Kidney (tissue), 14 donors: Measurements from ENCODE around the gene ZNF627. TPM values are rescaled to one million over a fixed set of nuclear protein-coding genes. Genes with fewer than 3 reads are reported as not detected.
"Not testable (repeated sequence)": the region's sequence is repeated elsewhere in the genome, so short reads cannot be mapped to it uniquely, and the experiment has no call there.

Source experiments
- DNase-seq, 5 donors: peaks; one replicate each; pipeline ENCODE4 v3.0.0-alpha.2; 2013 to 2020
- FAIRE-seq: peaks from 2 replicates; lab custom pipeline; 2012; peaks lifted over from hg19 to GRCh38; lab: Jason Lieb, UNC
- H3K27ac ChIP-seq, 2 donors: one replicate each; pipeline ENCODE4 v1.7.0; 2013; ENCODE audit warnings: low read depth in 2 of 2, low read length in 2 of 2, inconsistent platforms in 1 of 2
- H3K27me3 ChIP-seq: one replicate; pipeline ENCODE4 v1.7.1; 2013; ENCODE audit warnings: low read length, inconsistent platforms; ENCODE audit not compliant: control insufficient read depth, insufficient read depth
- H3K36me3 ChIP-seq, 3 donors: one replicate each; pipeline versions ENCODE4 v1.7.0 to v1.7.1; 2013; ENCODE audit warnings: low read length in 3 of 3, control low read depth in 1 of 3, inconsistent platforms in 1 of 3; ENCODE audit not compliant: insufficient read depth in 3 of 3, control insufficient read depth in 2 of 3
- H3K4me1 ChIP-seq, 3 donors: one replicate each; pipeline versions ENCODE4 v1.7.0 to v1.7.1; 2013; ENCODE audit warnings: low read length in 3 of 3, inconsistent platforms in 1 of 3, low read depth in 1 of 3; ENCODE audit not compliant: control insufficient read depth in 2 of 3, insufficient read depth in 2 of 3
- H3K4me3 ChIP-seq, 3 donors: one replicate each; pipeline versions ENCODE4 v1.7.0 to v1.8.1; 2013; ENCODE audit warnings: low read length in 3 of 3, control low read depth in 1 of 3, inconsistent platforms in 1 of 3
- H3K9ac ChIP-seq, 3 donors: one replicate each; pipeline versions ENCODE4 v1.7.0 to v1.7.1; 2013; ENCODE audit warnings: low read length in 3 of 3, control low read depth in 1 of 3, inconsistent platforms in 1 of 3
- H3K9me3 ChIP-seq, 3 donors: one replicate each; pipeline versions ENCODE4 v1.7.0 to v1.7.1; 2013; ENCODE audit warnings: low read length in 3 of 3, control low read depth in 1 of 3, inconsistent platforms in 1 of 3; ENCODE audit not compliant: control insufficient read depth in 2 of 3, insufficient read depth in 1 of 3
- intact Hi-C: fragments of 100-400 bp; cut with DNase I; formaldehyde crosslinking; loops from one replicate; pipeline ENCODE4 v1.11.1; 2022
- polyA plus RNA-seq: library from polyadenylated mRNA; stranded (reverse); fragments of 350-450 nt; fragmentation: Illumina TruSeq; extraction: RNeasy Lipid Tissue Mini Kit (QIAGEN cat#74804); gene quantifications from one replicate; pipeline ENCODE4 v1.2.3, GENCODE V29; 2014; ENCODE audit warnings: low read depth, low replicate concordance; ENCODE audit not compliant: insufficient read depth
- total RNA-seq: library from RNA; stranded (reverse); fragmentation: NEBNext Ultra II Directional; extraction: Animal tissue kit (Norgen Biotek cat#: 25700); gene quantifications from one replicate; pipeline ENCODE4 v1.2.1, GENCODE V29; 2021
- TF ChIP-seq, protein P1 (sequence below): IDR thresholded peaks from 3 replicates; pipeline ENCODE4 v1.5.1; 2012; ENCODE audit warnings: mild to moderate bottlenecking, moderate library complexity, borderline replicate concordance; ENCODE audit not compliant: insufficient read depth; ENCODE audit errors: extremely low read depth
- donor health status: control.
- donor health status: control.
- donor health status: control.
- donor health status: control.
- donor health status: control.
- donor health status: DM: yes; HTN: yes; CAD: no.
- donor health status: Normal renal cell carcinoma (clear cell type).

Gene ZNF627
- total and polyA plus RNA-seq, 2 donors from 2014 or later: 8.4 to 20.8 TPM

DNA sequence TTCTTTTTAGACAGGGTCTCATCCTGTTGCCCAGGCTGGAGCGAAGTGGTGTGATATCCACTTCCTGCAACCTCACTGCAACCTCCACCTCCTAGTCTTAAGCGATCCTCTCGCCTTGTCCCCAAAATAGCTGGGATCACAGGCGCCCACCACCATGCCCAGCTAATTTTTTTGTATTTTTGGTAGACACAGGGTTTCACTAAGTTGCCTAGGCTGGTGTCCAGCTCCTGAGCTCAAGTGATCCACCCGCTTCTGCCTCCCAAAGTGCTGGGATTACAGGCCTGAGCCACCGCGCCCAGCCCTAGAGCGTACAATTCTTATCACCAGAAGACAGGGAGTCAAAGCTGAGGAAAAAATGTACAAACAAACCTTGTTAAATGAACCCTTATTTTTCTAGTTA is 33.8 kb upstream of the ZNF627 start:
- DNase-seq (no peak), FAIRE-seq (no peak)
- intact Hi-C loops: no loop called here
- H3K4me3 ChIP-seq: no peak overlapping the region
- no peak overlapping the region for H3K27ac ChIP-seq
- H3K9ac ChIP-seq: no peak overlapping the region
- TF ChIP-seq, protein P1, sequence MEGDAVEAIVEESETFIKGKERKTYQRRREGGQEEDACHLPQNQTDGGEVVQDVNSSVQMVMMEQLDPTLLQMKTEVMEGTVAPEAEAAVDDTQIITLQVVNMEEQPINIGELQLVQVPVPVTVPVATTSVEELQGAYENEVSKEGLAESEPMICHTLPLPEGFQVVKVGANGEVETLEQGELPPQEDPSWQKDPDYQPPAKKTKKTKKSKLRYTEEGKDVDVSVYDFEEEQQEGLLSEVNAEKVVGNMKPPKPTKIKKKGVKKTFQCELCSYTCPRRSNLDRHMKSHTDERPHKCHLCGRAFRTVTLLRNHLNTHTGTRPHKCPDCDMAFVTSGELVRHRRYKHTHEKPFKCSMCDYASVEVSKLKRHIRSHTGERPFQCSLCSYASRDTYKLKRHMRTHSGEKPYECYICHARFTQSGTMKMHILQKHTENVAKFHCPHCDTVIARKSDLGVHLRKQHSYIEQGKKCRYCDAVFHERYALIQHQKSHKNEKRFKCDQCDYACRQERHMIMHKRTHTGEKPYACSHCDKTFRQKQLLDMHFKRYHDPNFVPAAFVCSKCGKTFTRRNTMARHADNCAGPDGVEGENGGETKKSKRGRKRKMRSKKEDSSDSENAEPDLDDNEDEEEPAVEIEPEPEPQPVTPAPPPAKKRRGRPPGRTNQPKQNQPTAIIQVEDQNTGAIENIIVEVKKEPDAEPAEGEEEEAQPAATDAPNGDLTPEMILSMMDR: no peak
- no peaks in the 10 kb centered on the region for H3K27me3 ChIP-seq
- no peaks in the 10 kb centered on the region for H3K36me3 ChIP-seq
- no peaks in the 10 kb centered on the region for H3K9me3 ChIP-seq
- H3K4me1 ChIP-seq: peaks cover 1 to 5% (median 2%) of the 10 kb centered on the region in 3 donors

DNA sequence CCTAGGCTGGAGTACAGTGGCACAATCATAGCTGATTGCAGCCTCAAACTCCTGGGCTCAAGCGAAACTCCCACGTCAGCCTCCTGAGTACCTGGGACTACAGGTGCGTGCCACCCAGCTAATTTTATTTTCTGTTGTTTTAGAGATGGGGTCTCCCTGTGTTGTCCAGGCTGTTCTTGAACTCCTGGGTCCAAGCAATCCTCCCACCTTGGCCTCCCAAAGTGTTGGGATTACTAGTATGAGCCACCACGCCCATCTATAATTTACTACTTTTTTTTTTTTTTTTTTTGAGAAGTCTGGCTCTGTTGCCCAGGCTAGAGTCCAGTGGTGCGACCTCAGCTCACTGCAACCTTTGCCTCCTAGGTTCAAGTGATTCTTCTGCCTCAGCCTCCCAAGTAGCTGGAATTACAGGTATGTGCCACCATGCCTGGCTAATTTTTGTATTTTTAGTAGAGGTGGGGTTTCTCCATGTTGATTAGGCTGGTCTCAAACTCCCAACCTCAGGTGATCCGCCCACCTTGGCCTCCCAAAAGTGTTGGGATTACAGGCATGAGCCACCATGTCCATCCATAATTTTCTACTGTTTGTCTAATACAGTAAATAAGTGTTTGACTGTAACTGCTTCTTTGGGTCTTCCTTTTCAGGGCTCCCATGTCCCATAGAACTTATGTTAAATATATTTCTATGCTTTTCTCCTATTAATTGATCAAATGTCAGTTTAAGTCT is 33.0 kb upstream of the ZNF627 start:
- H3K4me3 ChIP-seq, H3K27me3 ChIP-seq, H3K27ac ChIP-seq, H3K4me1 ChIP-seq, DNase-seq, H3K9ac ChIP-seq, FAIRE-seq, intact Hi-C loops, H3K36me3 ChIP-seq, H3K9me3 ChIP-seq: not testable (repeated sequence)

DNA sequence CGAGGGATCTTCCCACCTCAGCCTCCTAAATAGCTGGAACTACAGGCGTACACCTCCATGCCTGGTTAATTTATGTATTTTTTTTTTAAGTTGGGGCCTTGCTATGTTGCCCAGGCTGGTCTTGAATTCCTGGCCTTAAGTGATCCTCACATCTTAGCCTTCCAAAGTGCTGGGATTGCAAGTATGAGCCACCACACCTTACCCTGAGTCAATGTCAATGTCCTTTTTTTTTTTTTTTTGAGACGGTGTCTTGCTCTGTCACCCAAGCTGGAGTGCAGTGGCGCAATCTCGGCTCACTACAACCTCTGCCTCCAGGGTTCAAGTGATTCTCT is 31.7 kb upstream of the ZNF627 start:
- H3K4me3 ChIP-seq, H3K4me1 ChIP-seq, H3K27me3 ChIP-seq, H3K9ac ChIP-seq, intact Hi-C loops, H3K36me3 ChIP-seq, DNase-seq, FAIRE-seq, H3K9me3 ChIP-seq, H3K27ac ChIP-seq: not testable (repeated sequence)

DNA sequence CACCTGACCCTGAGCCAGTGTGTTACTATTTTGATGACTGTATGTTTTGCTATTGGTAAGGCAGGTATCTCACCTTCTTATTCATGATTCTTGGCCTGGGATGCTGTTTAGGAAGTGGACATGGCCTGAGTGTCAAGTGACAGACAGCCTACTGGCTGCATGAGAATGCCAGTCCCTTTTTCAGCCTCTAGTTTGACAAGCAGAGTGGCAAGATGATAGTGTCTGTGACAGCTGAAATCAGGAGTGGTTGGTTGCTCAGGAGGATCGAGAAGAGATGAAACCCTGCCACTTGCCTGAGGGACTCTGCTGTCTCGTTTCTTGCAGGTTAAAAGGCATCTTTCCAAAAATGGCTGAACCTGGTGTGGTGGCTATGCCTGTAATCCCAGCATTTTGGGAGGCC is 31.1 kb upstream of the ZNF627 start:
- no peak for FAIRE-seq
- Histone ChIP-seq H3K27me3 (no peaks in the 10 kb centered on the region), H3K27ac (no peak overlapping the region), H3K9ac (no peak overlapping the region), H3K9me3 (no peaks in the 10 kb centered on the region), H3K4me3 (no peak overlapping the region), H3K4me1 (no peaks in the 10 kb centered on the region), H3K36me3 (no peaks in the 10 kb centered on the region)
- intact Hi-C loops: no loop called here
- TF ChIP-seq, protein P1: no peak
- no peak for DNase-seq
